HFF-Myc (cell line): ENCODE measurements around the gene NCK2.

Experiments used
- DNase-seq: peaks from one replicate; pipeline ENCODE4 v3.0.0-alpha.2; 2011; ENCODE audit warnings: low read depth; ENCODE audit errors: extremely low read depth
- H3K4me3 ChIP-seq: replicated peaks from 2 replicates; pipeline ENCODE4 v1.5.1; 2011; ENCODE audit warnings: low read depth, mild to moderate bottlenecking, control low read depth, low read length
- TF ChIP-seq, protein P1 (sequence below): IDR thresholded peaks from 2 replicates; pipeline ENCODE4 v1.5.1; 2012; ENCODE audit warnings: mild to moderate bottlenecking, low read depth, low read length, control low read depth; ENCODE audit errors: missing control alignments

Gene NCK2

DNA sequence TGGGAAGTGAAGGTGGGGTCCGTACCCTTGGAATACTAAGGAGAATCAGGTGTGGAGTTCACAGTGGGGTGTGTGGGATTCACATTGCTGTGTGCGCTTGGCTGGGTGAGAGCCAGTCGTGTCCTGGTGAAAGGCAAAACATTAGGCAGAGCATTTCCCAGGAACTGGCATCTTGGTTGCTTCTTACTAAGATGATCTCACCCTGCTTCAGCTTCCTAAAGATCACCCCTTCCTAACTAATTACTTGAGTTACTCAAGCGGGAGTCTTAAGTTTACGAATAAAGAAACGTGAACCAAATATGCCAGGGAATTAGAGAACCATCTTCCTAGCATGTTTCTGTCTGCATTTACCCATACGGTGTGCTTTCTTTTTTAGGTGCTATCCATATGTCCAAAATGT lies 122.9 kb downstream of the NCK2 start:
- no peak for DNase-seq
- H3K4me3 ChIP-seq = no peak overlapping the region
- TF ChIP-seq, protein P1, sequence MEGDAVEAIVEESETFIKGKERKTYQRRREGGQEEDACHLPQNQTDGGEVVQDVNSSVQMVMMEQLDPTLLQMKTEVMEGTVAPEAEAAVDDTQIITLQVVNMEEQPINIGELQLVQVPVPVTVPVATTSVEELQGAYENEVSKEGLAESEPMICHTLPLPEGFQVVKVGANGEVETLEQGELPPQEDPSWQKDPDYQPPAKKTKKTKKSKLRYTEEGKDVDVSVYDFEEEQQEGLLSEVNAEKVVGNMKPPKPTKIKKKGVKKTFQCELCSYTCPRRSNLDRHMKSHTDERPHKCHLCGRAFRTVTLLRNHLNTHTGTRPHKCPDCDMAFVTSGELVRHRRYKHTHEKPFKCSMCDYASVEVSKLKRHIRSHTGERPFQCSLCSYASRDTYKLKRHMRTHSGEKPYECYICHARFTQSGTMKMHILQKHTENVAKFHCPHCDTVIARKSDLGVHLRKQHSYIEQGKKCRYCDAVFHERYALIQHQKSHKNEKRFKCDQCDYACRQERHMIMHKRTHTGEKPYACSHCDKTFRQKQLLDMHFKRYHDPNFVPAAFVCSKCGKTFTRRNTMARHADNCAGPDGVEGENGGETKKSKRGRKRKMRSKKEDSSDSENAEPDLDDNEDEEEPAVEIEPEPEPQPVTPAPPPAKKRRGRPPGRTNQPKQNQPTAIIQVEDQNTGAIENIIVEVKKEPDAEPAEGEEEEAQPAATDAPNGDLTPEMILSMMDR = no peak

DNA sequence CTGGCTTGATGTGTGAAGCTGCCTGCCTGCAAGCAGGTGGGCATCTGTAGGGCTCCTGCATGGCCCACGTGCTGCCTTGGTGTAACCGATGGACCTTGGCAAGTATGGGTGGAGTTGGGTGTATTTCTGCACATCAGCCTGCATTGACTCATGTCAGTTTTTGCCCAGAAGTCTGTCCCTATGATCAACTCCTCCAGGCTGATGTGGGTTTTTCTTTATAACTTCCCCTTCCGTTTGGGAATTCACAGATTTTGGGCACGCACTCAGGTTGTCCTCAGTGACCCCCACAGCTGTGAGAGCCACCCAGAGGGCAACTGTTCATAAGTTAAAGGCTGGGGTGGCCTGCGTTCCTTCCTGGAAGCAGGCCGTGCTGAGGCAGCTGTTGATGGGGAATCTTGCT lies 123.3 kb downstream of the NCK2 start:
- TF ChIP-seq, protein P1 = no peak
- H3K4me3 ChIP-seq = no peak overlapping the region
- no peak for DNase-seq

DNA sequence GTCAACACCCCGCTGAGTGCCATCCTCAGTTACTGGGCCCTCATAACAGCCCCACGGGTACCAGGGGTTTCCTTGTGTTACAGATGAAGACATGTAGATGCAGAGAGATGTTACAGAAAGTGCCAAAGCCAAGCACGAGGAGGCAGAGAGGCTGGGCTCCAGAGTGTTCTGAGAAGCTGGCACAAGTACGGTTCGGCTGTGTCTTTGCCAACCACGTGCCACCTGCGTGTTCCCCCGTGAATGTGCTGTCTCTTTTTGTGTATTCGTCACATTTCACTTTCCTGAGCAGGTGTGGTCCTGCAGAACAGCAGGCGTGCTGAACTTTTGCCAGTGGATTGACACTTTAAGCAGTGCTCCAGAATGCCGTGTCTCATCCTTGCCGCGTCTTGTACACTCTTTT lies 124.6 kb downstream of the NCK2 start:
- TF ChIP-seq, protein P1 = no peak
- H3K4me3 ChIP-seq = no peak overlapping the region
- DNase-seq = no peak

DNA sequence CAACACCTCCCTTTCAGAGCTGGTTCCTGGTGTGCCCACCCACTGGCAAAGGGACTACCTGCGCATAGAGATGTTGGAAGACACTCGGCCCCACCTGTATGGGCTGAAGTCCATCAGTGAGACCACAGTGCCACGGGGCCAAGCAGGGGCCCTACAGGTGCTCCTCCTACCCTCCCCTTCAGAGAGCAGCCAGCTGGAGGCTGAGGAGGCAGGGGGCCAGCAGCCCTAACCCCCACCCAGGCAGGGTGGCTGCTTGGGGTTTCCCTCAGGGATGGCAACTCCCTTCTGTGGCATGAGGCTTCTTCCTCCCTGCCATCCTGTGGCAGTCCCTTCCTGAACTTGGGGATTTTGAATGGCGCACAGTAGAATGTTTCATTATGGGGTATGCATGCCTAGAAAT lies 125.3 kb downstream of the NCK2 start:
- DNase-seq = no peak
- TF ChIP-seq, protein P1 = no peak
- no peak overlapping the region for H3K4me3 ChIP-seq

DNA sequence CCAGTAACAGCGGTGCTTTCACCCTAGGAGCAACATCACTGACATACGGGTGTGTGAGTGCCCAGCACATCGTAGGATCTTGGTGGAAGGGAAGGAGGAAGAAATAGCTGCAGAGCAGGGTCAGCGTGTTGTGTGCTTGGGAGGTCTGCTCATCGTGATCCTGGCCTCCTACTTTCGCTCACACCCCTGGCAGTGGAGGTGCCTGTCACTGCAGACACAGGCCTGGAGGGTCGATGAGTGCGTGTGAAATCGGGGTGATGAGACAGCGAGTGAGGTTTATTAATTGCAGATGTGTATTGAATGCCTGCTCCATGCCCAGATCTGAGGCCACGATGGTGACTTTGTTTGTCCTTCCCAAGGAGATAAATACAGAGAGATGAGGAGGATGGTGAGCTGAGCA lies 126.1 kb downstream of the NCK2 start:
- no peak for DNase-seq
- H3K4me3 ChIP-seq = no peak overlapping the region
- TF ChIP-seq, protein P1 = no peak

DNA sequence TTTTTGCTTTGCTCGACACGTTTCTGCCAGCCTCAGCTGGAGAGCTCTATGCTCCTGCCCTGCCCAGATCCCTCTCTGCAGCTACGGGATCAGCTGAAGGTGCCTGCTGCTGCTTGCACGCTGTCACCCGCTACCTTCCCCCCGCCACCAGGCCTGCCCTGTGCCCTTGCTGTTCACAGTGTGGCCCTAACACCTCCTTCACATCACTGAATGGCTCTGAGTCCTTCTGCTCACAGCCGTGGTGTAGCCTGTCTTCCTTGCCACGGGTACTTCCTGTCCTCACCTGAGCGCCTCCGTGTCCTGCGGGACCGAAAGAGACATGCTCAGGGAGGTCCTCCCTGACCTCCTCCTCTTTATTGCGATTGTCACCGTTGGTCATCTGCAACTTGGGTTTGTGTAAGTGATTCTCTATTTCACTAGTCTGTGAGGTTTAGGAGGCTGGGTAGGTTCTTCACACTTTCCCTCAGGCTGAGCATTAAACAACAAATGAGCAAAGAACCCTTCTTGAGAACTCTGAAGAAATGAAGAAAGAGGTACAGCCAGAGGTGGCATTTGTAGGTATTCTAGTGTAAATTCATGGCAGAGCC lies 127.5 kb downstream of the NCK2 start:
- no peak for DNase-seq
- no peak overlapping the region for H3K4me3 ChIP-seq
- TF ChIP-seq, protein P1 = no peak

DNA sequence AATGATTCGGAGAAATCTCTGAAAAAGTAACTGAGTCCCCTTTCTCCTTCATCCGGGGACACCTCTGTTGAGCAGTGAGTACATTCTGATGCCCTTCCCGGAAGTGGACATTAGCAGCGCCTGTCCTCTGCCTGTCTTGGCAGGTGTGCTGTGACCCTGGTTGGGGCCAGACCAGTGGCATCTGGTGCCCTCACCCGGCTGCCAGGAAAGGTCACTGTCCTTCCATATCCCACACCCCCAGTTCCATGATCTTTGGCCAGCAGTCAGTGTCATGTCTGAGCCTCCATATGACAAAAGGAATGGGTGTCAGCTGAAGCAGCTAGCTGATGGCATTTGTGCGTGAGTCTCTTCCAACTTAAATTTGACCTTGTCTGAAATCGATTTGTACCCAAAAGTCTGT lies 128.1 kb downstream of the NCK2 start:
- H3K4me3 ChIP-seq = no peak overlapping the region
- TF ChIP-seq, protein P1 = no peak
- no peak for DNase-seq
